HCT116 (cell line): ENCODE results near the gene ERCC4.

Source experiments
- CBX3 ChIP-seq: IDR thresholded peaks from 2 replicates; pipeline ENCODE4 v1.6.1; 2012; ENCODE audit warnings: low read depth
- CTCF ChIP-seq, 3 experiments: fragments of 200-600 bp in 1 of 3; sonication (generic) in 1 of 3; IDR thresholded peaks in 2 of 3; conservative IDR thresholded peaks in 1 of 3; 2 replicates each; pipeline ENCODE4 v1.5.1; 2012 to 2017; ENCODE audit warnings: low read depth in 2 of 3, low read length in 2 of 3, antibody characterized with exemption in 1 of 3, borderline replicate concordance in 1 of 3, control low read depth in 1 of 3, mild to moderate bottlenecking in 1 of 3, mixed read lengths in 1 of 3, mixed run types in 1 of 3, moderate library complexity in 1 of 3; ENCODE audit not compliant: insufficient read depth in 1 of 3
- EZH2 ChIP-seq: fragments of 200-600 bp; sonication (generic); IDR thresholded peaks from 2 replicates; pipeline ENCODE4 v1.6.1; 2017; ENCODE audit warnings: antibody characterized with exemption, mixed run types
- JUND ChIP-seq: IDR thresholded peaks from 2 replicates; pipeline ENCODE4 v1.6.1; 2012
- POLR2A ChIP-seq: IDR thresholded peaks from 2 replicates; pipeline ENCODE4 v1.7.0; 2011; ENCODE audit warnings: borderline replicate concordance; ENCODE audit not compliant: insufficient read depth, insufficient read length; ENCODE audit errors: extremely low read depth
- POLR2AphosphoS5 ChIP-seq: IDR thresholded peaks from 2 replicates; pipeline ENCODE4 v1.6.1; 2011; ENCODE audit warnings: mild to moderate bottlenecking, low read depth, low read length, moderate library complexity
- REST ChIP-seq: IDR thresholded peaks from 2 replicates; pipeline ENCODE4 v1.6.1; 2012; ENCODE audit warnings: low read depth
- YY1 ChIP-seq: IDR thresholded peaks from 2 replicates; pipeline ENCODE4 v1.6.1; 2011; ENCODE audit warnings: low read length, low read depth, moderate library complexity, mild to moderate bottlenecking; ENCODE audit not compliant: insufficient replicate concordance; ENCODE audit errors: extremely low read depth
- ZBTB33 ChIP-seq: IDR thresholded peaks from 2 replicates; pipeline ENCODE4 v1.6.1; 2011; ENCODE audit warnings: mild to moderate bottlenecking, low read length, moderate library complexity; ENCODE audit not compliant: insufficient replicate concordance; ENCODE audit errors: extremely low read depth
- TF ChIP-seq, protein P1 (sequence below): IDR thresholded peaks from 2 replicates; pipeline ENCODE4 v1.6.1; 2012

DNA sequence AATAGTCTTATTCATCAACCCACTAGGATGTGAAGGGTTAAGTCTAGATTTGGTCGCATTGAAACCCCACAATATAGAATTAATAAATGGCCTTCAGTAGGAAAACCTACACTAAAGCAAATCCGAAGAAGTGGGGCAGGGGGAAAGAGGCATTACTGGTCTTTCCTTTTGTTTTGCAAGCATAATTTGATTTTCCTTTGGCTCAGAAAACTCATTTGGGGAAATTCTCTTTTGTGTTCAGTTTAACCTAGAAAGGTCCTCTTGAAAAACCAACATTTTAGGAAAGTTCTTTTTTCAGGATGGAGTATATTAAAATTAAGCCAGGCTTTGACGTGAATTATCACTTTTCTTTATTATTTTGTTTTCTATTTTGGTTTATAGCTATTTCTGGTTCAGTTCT is 31.7 kb downstream of the ERCC4 start:
- TF ChIP-seq POLR2AphosphoS5, result no peak
- TF ChIP-seq CTCF (IDR thresholded peaks at IDR 0.05 in 2 of 3, conservative IDR thresholded peaks at IDR 0.05 in 1 of 3; ENCODE audit: borderline replicate concordance in 1 of 3, insufficient read depth in 1 of 3, low read depth in 2 of 3, low read length in 2 of 3), result no peak
- TF ChIP-seq POLR2A, result no peak
- no peak for TF ChIP-seq YY1
- TF ChIP-seq, protein P1, sequence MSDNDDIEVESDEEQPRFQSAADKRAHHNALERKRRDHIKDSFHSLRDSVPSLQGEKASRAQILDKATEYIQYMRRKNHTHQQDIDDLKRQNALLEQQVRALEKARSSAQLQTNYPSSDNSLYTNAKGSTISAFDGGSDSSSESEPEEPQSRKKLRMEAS, result no peak
- TF ChIP-seq EZH2, result no peak
- TF ChIP-seq JUND, result no peak
- TF ChIP-seq ZBTB33, result no peak
- no peak for TF ChIP-seq CBX3
- TF ChIP-seq REST, result no peak
